Stimulated activated CD8-positive, alpha-beta memory T cell treated with anti-CD3 and anti-CD28 coated beads, Interleukin-15, amount 100 ng/mL, for 24 hours (primary cell): ENCODE results near the gene PER2.
"Not testable (repeated sequence)": the region's sequence is repeated elsewhere in the genome, so short reads cannot be mapped to it uniquely, and the experiment has no call there.

ENCODE experiments used
- DNase-seq: peaks from one replicate; pipeline ENCODE4 v3.0.0-alpha.2; 2020; ENCODE audit warnings: low read depth

The PER2 gene

DNA sequence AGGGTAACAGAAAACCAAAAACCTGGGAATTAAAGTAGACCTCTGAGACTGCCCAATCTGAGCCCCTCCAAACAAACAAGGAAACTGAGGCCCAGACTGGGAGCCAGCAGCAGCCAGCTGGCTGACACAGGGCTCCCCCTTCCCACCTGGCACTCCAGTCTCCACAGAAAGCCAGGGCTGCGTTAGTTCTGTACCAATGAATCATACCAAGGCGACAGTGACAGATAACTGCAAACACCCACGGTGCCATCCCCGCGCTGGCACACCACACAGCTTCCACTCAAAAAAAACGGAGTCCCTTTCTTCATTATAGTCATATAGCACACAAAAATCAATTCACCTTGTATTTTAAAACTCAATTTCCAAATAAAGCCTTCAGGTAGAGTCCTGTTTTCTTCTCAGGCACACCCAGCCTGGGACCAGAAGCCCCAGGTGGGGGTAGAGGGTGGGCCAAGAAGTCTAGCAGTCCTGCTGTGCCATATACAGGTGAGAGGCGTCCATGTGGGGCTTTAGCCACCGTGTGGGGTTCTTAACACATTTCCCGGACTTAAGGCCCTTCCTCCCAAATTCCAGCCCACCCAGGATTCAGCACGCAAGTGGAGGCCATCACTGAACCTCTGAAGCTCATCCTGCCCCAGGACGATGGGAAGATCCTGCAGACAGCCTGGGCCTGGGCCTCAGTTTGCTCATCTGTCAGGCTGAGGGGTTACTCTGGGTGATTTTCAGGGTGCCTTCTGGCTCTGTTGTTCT lies 1.2 kb downstream of the PER2 start:
- DNase-seq: no peak

DNA sequence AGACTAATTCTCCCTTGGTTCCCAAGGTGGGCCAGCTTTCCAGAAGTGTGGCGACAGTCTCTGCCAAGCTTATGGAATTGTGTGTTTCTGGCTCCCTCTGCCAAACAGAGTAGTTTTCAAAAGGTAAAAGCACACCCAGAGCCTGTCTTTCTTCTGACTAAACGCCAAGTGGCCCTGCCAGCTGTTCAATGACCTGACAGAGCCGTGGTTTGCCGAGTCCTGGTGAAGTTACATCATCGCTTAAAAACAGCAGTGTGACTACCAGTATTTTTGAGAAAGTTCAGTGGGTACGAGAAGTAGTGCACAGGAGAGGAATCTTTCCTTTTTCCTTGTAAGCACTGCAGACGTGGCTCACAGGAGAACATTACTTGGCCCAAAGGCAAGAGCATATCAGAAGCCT lies 1.9 kb downstream of the PER2 start:
- DNase-seq: no peak

DNA sequence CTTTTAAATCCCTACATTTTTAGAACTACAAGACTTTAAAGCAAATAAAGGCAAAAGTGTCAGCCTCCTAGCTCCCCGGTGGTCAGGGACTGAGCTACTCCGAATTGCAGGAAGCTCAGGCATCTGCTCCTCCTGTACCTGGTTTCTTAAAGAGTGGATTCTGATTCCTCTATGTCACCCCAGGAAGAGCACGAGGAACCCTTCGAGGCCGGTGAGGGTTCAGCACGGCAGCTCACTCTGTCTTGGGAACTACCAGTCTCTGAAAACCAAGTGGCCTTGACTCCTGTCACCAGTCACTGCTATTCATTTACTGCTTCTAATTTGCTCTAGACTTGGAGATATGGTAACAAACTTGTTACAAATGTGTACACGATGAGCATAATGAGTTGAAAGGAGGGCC lies 2.3 kb downstream of the PER2 start:
- no peak for DNase-seq

DNA sequence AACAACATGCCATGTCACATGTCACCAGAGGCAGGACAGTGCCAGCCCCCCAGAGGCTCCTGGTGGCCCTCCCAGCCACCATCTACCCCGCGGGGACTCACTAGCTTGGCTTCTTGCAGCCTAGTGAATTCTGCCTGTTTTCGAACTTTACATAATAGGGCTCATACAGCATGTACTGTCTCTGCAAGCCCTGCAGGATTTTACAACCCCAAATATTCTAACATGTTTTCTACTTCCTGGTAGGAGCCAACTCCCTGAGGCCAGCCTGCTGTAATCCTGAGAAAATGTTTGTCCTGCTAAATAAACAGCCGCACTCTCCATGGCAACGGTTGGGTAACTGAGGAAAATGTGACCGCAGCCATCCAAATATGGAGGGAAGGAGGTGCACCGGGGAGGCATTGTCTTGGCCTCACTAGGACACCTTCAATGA lies 2.7 kb downstream of the PER2 start:
- DNase-seq: no peak

DNA sequence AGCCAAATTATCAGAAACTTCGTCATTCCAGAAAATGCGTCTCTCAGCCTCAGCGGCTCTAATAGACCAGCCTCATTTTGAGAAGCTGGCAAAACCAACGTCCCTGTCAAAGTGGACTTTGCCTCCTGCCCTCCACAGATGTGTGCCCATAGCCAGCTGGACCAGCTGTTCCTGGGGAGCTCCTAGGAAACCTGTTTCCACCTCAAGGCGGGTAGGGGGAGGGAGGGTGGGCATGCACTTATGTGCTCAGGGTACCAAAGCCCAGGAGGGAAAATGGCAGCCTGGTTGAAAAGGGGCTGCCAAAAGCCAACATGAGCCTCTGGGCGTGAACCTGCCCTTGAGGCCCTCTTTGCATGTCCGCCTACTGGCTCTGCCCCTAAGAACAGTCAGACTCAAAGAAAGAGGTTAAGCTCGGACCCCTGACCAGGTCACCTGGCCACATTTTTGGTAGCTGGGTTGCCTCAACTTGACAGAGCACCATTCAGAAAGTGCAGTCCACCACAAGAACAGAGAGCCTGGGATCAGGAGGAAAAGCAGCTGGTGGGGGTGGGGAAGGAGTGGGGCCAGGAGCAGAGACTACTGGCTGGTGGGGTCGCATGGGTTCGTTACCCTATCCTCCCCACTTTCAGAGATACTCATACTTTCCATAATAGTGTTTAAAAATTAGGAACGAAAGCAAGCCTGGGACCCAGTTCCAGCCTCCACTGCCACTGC lies 3.5 kb downstream of the PER2 start:
- no peak for DNase-seq

DNA sequence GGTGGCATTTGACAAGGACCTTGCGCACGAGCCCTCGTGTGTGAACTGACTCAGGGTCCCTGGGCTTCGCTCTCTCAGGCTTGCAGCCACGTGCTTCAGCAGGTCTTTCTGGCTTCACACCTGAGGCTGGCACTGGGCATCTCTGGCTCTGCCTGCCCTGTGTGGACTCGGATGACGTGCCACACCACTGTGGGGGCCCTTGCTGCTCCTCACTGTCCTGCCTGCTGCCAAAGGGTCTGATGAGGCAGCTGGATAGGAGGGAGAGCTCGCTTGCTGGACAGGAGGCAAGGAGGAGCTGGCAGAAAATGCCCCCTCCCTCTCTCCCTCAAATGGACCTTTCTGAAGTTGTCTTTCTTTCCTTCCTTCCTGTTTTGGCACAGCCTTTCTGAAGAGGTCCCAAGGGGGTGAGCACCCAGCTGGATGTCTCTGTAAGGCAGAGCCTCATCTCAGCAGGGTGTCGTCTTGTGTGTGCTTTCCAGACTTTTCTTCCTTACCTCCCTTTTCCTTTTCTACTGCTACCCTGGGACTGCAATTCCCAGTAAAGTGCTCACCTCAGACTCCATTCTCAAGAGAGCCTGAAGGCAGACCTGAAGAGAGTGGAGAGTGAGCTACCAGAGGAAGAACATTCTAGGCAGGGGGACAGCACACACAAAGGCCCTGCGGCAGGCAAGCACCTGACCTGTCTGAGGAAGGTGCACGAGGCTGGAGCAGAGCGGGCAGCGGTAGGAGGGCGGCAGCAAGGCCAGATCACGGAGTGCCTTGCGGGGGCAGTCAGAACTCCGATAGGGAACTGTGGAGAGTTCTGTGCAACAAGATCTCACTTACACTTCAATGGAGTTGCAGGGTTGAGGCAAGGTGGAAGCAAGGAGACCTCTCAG lies 5.3 kb downstream of the PER2 start:
- no peak for DNase-seq

DNA sequence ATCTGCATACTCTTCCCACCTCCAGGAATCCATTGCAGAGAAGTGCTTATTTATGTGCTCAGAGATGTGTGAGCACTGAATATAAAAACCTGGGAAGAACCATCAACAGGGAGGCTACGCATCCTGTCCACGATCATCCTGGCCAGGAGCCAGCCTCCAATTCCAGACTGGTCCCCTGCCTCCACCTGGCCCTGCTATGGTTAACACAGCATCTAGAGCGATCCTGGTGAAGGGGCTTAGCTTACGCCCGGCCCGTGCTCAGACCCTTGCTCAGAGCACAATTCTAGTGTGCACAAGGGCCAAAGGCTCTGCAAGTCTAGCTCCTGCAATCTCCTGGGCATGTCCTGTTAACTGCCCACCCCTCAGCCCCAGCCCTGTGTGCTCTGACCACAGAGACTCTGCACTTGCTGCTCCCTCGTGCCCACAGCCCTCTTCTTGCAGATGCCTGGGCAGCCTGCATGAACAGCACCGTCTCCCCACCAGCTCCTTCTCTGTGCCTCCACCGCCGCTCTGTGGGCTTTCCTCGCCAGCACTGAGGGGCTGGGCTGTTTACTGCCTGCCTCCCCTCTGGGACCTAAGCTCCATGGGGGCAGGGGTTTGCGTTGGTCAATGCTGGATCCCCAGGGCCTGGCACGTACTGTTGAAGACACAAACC lies 6.5 kb downstream of the PER2 start:
- no peak for DNase-seq

DNA sequence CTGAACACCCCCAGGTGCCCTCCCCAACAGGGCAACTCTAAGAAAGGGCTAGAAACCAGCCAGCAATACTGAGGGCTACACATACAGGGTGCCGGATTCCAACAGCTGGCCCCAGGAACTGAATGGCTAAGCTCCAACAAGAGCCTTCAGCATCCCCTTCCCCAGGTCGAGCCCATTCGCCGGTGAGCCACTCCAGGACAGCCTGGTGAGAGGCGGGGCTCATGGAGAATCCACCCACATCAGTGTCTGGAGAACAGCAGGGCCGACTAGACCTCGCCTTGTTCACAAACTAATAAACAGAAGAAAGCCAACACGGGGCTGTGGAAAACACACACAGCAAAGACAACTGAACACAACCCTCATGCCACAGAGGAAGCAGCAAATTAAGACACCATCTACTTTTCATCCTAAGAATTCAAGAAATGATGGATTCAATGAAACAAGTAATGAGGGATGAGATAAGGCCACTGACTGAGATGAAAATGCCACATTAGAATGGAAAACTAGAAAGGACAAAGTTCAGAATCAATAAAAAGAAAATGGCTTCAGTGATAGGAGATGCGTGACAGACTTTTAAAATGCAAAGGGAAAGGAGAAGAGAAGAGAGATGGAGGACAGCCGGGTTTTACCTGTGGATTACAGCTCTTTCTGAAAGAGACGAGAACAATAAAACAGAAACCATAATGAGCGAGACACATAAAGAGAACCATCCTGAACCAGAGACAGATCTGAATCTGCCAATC lies 8.2 kb downstream of the PER2 start:
- DNase-seq: no peak

DNA sequence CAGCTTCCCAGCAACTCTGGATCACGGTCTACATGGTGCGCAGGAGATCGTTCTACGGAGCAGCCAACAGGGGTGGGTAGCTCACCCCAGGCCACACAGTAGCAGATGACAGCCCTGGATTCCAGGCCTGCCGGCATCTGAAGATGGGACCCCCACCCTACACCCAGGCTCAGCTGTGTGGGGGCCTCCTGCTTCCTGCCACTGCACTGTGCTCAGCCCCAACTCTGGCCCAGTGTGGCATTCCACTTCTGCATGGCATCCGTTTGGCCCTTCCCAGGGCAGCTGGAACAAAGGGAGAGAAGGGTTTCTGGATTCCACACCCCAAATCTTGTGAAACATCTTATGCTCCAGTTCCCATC lies 9.1 kb downstream of the PER2 start:
- DNase-seq: no peak

DNA sequence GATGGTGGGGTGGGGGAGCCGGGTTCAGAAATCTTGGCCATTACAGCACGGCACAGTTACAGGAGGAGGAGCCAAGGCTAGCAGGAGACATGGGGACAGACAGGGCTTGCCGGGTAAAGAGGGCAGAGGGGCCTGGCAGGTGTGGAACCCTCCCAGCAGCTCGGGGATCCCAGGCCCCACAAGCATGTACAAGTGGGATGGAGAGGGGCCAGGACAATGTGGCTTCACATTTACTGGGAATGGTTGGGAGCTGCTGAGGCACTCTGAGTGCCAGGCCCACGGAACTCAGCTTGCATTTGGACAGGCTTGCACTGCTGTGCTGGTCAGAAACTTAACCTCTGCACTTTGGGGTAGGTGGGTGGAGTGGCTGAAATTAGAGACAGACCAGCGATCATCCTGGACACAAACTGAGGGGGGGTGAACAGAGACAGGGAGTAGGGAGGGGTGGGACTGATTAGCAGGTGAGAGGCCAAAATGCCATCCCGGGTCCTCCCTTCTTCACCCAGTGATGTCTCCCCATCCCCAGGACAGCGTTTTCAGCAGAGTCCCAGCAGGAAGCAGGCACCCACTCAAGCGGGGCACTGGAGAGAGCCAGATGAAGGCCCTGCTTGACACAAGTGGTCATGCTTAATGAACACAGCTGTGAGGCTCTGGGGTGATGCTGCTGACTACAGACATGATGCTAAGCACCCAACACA lies 9.6 kb downstream of the PER2 start:
- no peak for DNase-seq

DNA sequence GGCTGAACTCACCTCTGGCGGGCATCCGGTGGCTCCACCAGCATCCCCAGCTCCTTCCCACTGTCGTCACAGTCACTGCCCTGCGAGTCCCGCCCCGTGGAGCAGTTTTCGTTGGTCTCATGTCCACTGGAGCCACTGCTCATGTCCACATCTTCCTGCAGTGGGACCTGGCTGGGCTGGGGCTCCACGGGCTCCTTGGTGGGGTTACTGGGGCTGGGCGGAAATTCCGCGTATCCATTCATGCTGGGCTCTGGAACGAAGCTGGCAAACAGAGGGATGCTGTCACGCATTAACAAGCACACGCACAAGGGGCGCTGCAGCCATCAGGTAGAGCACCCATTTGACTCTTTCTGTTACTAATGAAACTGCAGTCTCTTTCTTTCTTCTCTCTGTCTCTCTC lies 10.7 kb downstream of the PER2 start:
- no peak for DNase-seq

DNA sequence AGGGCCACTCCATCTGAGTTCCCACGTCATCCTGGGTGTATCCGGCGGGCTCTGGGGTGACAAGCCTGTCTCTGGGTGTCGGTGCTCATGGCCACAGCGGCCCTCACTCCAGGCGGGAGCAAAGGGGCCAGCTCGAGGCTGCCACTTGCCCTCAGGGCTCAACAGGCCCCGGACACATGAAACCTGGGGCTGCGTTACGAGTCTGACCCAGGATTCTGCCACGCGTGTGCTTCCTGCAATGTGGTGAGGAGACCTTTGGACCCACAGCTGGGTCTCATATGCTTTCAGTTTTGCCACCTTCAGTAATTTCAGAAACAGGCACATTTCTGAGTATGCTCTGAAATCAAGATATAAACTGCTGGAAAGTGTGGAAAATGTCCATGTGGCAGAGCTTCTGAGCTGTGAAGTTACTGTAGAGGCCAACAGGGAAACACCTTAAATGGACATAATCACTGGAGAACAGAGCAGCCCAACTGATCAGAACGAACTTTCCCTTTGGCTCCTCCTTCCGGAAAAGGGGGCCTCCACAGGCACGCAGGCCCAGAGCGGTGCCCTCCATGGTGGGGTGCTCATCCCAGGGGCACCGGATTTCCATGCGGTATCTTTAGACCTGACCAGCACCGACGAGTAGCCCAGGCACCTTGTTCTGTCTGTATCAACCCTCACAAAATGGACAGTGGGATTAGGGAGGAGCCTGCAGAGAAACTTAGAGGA lies 14.1 kb downstream of the PER2 start:
- no peak for DNase-seq

DNA sequence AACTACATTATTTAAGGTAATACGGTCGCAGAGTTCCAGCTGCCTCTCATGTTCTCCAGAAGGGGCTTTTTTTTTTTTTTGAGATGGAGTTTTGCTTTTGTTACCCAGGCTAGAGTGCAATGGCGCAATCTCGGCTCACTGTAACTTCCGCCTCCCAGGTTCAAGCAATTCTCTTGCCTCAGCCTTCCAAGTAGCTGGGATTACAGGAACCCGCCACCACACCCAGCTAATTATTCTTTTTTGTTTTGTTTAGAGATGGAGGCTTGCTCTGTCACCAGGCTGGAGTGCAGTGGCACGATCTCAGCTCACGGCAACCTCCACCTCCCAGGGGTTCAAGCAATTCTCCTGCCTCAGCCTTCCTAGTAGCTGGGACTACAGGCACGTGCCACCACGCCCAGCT lies 15.0 kb downstream of the PER2 start:
- DNase-seq: not testable (repeated sequence)

DNA sequence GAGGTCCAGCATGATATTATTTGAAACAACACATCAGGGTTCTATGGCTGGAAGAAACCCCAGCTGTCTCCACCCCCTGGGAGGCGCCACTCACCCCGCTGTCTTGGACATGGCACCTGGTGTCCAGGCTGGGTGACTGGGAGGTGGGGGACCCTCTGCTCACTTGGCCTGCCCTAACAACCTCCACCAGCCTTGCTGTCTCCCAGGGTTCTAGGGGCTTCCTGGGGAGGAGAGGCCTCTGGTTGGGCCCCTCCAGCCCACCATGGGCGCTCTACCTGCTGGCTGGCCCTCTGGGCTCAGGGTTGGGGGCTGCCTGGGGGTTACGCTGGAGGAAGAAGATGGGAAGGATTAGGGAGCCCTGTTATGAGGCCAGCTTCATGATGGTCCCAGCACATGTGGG lies 16.3 kb downstream of the PER2 start:
- DNase-seq: no peak

DNA sequence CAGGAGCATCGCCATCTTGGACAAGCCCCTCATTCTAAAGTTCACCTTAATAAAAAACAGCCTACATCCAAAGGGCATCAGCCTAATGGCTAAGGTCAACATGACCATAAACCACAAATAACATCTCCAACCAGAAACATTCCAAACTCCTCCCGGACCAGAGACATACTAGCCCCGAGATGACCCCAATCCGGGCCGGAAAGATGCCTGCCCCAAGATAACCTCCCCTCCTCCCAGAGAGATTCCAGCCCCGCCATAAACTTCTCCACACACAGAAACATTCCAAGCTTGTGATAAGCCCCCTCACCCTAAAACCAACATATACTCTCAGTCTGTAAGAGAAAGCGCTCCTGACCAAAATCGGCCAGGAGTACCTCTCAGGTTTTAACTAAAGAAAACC lies 16.7 kb downstream of the PER2 start:
- not testable (repeated sequence) for DNase-seq

DNA sequence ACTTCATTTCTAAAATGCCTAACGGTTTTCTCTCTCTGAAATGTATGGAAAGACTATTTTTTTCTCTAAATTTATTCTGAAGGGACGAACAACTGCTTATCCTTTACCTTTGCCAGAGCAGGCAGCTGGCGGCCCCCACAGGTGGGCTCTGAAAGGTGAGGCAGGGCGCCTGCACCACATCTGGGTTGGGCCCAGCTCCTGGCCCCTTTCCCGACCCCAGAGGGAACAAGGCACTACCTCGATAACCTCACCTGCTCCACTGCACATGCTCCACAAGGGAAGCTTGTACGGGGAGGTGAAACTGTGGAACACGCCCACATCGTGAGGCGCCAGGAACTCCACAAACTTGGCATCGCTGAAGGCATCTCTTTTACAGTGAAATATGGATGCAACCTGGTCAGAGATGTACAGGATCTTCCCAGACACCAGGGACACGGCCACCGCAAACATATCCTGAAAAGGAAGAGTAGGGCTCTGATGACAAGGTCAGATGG lies 17.3 kb downstream of the PER2 start:
- DNase-seq: no peak

DNA sequence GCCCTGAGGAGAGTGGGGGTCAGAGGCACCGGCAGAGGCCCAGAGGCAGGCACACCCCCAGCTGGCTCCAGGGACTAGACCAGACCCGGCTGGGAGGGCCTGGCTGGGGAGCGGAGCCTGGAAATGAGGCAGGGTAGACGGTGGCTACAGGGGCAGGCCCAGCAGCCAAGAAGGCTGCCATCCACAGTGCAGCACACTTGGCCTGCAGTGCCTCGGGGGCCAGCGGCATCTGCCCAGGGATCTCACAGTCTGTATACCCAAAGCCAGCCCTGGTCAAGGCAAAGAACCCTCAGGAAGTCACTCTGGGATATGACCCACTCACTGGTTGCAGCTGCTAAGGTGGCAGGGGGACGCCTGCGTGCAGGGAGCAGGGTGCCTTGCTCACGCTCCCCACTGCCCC lies 17.8 kb downstream of the PER2 start:
- DNase-seq: no peak

DNA sequence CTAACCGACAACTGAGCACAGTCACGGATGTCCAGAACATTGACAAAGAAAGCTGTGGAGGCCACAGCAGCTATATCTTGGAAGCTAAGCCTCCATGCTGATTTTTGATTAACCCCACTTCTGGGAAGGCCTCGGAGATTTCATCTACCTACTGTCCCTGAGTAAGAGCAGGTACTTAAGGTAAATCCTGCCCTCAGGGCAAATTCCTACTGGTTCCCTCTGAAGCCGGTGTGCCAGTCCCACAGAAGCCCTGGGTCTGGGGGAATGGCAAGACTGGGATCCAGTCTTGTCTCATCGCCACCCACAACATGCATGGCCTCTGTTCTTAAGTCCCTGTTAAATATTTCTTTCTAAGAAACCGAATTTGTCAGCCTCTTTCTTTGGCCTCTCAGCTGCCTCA lies 18.7 kb downstream of the PER2 start:
- no peak for DNase-seq

DNA sequence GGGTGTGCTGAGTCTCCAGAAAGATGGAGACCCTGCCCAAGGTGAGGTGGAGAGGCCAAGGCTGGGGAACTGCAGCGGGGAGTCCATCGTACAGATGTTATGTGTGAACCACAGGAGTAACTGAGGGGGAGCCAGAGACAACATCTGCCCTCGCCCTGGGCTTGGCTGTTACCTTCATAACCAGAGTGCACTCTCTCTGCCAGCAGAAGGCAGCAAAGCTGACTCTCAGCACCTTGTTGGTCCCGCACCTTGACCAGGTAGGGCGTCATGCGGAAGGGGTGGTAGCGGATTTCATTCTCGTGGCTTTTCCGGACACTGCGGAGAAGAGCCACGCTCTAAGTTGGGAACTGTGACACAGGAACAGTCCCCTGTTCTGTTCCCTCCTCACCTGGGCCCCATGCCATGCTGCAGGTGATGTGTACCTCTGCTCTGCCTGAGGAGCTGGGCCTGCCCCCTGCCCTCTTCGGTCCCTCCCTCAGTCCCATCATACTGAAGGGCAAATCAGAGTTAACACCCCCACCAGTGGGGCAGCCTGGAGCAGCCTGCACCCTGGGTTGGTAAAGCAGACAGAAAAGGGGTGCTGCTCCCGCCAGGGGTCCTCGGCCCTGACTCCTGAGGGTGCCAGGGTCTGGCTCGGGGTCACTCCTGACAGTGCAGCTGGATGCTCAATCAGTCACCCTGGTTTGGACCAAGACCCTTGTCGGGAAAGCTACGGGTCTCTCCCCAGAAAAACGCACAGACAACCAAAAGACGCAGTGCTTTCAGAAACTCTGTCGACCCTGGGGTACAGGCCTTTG lies 20.3 kb downstream of the PER2 start:
- no peak for DNase-seq
